ENCODE measurements around the gene CDC14A.
A peak's percentile ranks its signal among the peaks of the same experiment; 100 is the strongest.

The CDC14A gene

DNA sequence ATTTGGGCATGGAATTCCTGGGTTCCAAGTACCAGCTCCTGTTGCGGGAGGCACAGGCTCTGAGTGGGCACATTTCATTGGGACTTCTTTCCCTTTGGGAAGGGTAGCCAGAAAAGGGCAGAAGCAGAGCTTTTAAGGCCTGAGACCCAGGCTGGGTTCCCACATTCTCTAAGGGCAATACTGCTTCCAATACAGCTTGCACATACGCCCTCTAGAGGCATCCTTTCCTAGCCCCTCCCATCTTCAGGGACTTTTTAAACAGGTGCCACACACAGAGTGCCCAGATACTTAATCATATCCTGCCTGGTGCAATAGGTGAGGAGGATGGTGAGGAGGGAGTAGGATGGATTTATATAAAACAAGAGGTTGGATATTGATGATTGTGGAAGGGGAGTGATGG lies 191.3 kb downstream of the CDC14A start:
- peak; percentile 51 for DNase-seq

DNA sequence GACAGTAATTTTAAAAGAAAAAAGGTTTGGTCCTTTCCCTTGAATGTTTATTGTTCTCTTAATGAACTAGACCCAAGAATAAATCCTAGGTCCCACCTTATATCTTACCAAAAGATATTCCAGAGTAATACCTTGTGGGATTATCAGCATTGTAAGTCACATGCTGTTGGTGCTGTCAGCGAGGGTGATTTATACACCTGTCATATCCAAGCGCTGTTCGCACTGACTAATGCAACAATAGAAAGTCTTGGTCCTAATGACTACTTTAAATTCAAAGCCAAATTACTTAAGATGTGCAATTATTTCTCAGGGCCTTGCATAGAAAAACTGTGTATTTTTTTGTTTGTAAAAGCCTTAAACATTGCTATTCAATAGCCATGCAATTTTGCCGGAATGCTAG lies 192.5 kb downstream of the CDC14A start:
- DNase-seq, result no peak

DNA sequence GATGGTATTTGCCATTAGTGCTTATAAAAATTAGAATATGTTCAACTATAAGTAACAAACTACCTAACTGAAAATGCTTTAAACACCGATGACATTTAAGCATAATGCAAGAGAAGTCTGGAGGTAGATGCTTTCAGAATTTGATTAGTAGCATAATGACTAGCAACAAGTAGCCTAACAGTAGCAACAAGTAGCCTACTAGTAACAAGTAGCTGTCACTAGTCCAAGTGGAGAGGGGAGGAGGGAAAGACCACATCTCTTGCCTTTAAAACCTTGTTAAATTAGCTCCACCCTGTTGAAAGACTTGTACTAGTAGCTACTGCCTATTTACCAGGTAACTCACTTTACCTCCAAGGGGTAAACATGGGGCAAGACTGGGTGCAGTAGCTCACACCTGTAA lies 193.5 kb downstream of the CDC14A start:
- no peak for DNase-seq

DNA sequence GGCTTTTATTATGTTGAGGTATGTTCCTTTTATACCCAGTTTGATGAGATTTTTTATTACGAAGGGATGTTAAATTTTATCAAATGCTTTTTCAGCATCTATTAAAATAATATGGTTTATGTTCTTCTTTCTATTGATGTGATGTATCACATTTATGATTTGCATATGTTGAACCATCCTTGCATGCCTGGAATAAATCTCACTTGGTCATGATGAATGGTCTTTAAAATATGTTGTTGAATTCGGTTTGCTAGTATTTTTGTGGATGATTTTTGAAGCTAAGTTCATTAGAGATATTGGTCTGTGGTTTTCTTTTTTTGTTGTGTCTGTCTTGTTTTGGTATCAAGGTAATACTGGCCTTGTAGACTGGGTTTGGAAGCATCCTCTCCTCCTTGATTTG lies 199.7 kb downstream of the CDC14A start:
- no peak for DNase-seq

DNA sequence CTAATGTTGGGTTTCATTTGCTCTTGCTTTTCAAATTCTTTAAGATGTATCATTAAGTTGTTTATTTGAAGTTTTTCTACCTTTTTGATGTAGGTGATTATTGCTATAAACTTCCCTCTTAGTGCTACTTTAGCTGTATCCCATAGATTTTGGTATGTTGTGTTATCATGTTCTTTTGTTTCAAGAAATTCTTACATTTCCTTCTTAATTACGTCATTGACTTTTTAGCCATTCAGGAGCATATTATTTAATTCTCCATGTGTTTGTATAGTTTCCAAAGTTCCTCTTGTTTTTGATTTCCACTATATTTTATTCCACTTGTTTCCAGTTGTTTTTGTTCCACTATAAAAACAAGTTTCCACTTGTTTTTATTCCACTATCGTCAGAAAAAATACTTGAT lies 200.6 kb downstream of the CDC14A start:
- DNase-seq, result no peak

DNA sequence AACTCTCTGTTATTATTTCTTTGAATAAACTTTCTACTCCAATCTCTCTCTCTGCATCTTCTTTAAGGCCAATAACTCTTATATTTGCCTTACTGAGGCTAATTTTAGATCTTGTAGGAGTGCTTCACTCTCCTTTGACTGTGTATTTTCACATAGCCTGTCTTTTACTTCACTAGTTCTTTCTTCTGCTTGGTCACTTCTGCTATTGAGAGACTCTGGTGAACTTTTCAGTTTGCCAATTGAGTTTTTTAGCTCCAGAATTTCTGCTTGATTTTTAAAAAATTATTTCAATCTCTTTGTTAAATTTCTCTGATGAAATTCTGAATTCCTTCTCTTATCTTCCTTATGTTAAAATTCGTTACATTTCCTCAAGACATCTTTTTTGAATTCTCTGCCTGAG lies 203.9 kb downstream of the CDC14A start:
- DNase-seq, result no peak

DNA sequence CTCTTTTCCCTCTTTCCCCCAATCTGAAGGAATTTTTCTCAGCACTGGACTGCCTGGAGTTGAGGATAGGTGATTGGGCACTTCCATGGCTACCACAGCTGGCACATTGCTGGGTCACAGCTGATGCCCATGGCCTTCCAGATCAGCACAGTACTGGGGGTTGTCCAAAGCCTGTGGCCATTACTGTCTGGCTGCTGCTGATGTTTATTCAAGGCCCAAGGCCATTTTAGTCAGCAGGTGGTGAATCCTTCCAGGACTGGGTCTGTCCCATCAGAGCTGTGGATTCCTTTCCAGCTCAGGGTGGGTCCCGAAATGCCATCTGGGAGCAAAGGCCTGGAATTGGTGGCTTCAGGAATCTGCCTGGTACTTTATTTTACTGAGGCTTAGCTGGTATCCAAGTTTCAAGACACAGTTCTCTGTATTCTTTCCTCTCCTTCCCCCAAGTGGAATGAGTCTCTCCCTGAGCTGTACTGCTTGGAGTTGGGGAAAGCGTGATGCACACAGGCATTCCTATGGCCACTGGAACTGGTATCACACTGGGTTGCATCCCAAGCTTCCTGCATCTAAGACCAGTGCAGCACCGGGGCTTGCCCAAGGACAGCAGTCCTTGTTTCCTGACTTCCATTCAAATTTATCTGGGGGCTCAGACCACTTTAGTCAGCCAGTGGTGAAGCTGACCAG lies 204.8 kb downstream of the CDC14A start:
- DNase-seq, result no peak

DNA sequence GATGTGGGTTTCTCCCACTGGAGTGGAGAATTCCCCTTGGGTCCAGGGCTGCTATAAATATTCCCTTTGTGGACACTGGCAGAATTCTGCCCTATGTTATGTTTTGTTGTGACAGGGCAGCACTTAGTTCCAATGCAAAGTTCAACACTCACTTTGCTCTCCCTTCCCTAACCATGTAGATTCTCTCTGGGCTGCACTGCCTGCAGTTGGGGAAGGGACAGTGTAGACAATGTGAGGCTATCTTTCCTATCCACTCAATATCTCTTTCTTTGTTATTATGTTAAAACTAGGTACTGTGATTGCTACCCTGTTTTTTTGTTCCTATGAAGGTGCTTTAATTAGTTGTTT lies 205.3 kb downstream of the CDC14A start:
- no peak for DNase-seq

DNA sequence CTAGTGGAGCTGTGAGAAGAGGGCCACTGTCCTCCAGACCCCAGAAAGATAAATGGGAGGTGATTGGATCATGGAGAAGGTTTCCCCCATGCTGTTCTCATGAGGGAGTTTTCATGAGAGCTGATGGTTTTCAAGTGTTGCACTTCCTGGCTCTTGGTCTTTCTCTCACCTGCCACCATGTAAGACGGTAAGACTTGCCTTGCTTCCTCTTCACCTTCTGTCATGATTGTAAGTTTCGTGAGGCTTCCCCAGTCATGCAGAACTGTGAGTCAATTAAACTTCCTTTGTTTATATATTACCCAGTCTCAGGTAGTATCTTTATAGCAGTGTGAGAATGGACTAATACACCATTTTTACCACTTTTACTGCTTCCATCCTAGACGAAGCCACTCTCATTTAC lies 213.2 kb downstream of the CDC14A start:
- DNase-seq, result no peak

DNA sequence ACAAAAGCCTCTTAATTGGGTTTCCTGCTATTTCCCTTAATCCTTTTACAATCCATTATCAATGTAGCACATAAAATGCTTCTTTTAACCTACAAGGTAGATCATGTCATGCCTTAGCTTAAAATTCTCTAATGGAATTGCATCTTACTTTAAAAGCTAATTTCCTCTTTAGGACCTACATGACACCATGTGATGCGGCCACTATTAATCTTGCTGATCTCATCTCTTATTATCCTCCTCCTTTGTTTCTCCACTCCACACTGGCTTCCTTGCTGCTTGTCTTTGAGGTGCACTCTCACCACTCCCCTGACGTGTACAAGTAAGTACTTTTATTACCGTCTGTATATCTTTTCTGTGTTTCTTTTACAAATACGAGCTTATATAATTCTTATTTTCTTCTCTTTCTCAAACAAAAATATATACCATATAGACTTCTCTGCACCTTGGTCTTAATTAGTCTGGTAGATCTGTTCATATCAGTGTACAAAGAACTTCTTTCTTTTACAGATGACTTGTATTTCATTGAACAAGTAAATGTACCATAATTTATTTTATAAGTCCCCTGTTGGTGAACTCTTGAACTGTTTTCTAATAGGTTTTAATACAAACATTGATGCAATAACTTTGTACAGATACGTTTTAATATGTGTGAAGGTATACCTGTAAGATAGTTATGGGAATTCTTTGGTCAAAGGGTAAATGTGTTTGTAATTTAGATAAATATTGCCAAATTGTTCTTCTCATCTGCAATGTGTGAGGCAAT lies 213.8 kb downstream of the CDC14A start:
- DNase-seq, result no peak

DNA sequence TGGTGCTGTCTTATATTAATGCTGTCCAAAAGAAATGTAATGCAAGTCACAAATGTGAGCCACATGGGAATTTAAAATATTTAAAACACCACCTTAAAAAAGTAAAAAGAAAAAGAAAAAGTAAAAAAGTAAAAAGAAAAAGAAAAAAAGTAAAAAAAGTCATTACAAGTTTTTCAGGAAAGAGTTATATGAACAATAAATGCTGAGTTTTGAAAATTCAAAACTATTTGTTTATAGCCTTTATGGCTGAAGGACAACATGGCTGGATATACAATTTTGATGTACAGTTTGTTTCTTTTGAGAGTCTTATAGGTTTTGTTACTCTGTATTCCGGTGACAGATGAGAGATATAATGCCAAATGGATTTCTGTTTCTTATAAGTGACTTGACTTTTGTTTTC lies 214.8 kb downstream of the CDC14A start:
- DNase-seq, result no peak

All from inflammatory macrophage treated with lipopolysaccharide for 4 hours (primary cell).